HepG2 (cell line): Measurements from ENCODE around the gene DHRS13. TPM values are rescaled to one million over a fixed set of nuclear protein-coding genes. Genes with fewer than 3 reads are reported as not detected.

Source experiments
- ARID2 ChIP-seq: sonication (generic); formaldehyde crosslinking; IDR thresholded peaks from 2 replicates; pipeline ENCODE4 v1.8.1; 2022; ENCODE audit warnings: mild to moderate bottlenecking, missing genetic modification reagents, borderline replicate concordance
- BATF2 ChIP-seq: sonication (generic); formaldehyde crosslinking; IDR thresholded peaks from 2 replicates; pipeline ENCODE4 v1.8.0; 2022; ENCODE audit warnings: mild to moderate bottlenecking, missing genetic modification reagents, moderate library complexity
- LBX2 ChIP-seq: sonication (generic); formaldehyde crosslinking; IDR thresholded peaks from 2 replicates; pipeline ENCODE4 v1.5.0; 2020; ENCODE audit warnings: missing genetic modification reagents, mild to moderate bottlenecking, borderline replicate concordance
- MBD4 ChIP-seq: IDR thresholded peaks from 2 replicates; pipeline ENCODE4 v1.6.1; 2012; ENCODE audit warnings: low read length, inconsistent platforms, borderline replicate concordance
- NR2F1 ChIP-seq, 2 experiments: fragments of 450-650 bp in 1 of 2; formaldehyde crosslinking in 1 of 2; IDR thresholded peaks; 2 replicates each; pipeline versions ENCODE4 v1.5.0 to v1.6.1; 2016 to 2020; ENCODE audit warnings: mild to moderate bottlenecking in 1 of 2, missing compliant biosample characterization in 1 of 2, missing genetic modification reagents in 1 of 2, moderate library complexity in 1 of 2
- RNF219 ChIP-seq: sonication (generic); formaldehyde crosslinking; IDR thresholded peaks from 2 replicates; pipeline ENCODE4 v1.5.0; 2020; ENCODE audit warnings: mild to moderate bottlenecking, missing genetic modification reagents
- THRA ChIP-seq: sonication (generic); formaldehyde crosslinking; IDR thresholded peaks from 2 replicates; pipeline ENCODE4 v1.4.0; 2020; ENCODE audit warnings: missing genetic modification reagents, borderline replicate concordance
- U2AF2 ChIP-seq: fragments of 200-400 bp; formaldehyde crosslinking; IDR thresholded peaks from 2 replicates; pipeline ENCODE4 v1.6.1; 2017; ENCODE audit warnings: low read depth, mild to moderate bottlenecking, low read length
- ZMYM3 ChIP-seq: sonication (generic); formaldehyde crosslinking; IDR thresholded peaks from 2 replicates; pipeline ENCODE4 v1.5.1; 2020; ENCODE audit warnings: mild to moderate bottlenecking, missing genetic modification reagents
- ZNF432 ChIP-seq: sonication (generic); formaldehyde crosslinking; IDR thresholded peaks from 2 replicates; pipeline ENCODE4 v1.5.0; 2020; ENCODE audit warnings: missing genetic modification reagents, mild to moderate bottlenecking, borderline replicate concordance
- ZNF460 ChIP-seq: sonication (generic); formaldehyde crosslinking; IDR thresholded peaks from 2 replicates; pipeline ENCODE4 v1.5.1; 2020; ENCODE audit warnings: missing genetic modification reagents, mild to moderate bottlenecking, borderline replicate concordance
- ZNF510 ChIP-seq: sonication (generic); formaldehyde crosslinking; IDR thresholded peaks from 2 replicates; pipeline ENCODE4 v1.4.0; 2020; ENCODE audit warnings: low read depth, mild to moderate bottlenecking, missing genetic modification reagents
- ZNF549 ChIP-seq: sonication (generic); formaldehyde crosslinking; IDR thresholded peaks from 2 replicates; pipeline ENCODE4 v1.5.0; 2020; ENCODE audit warnings: missing genetic modification reagents
- ZNF768 ChIP-seq: sonication (generic); formaldehyde crosslinking; IDR thresholded peaks from 2 replicates; pipeline ENCODE4 v1.4.0; 2020; ENCODE audit warnings: missing genetic modification reagents
- polyA plus RNA-seq, 8 experiments: library from polyadenylated mRNA; depleted of rRNA in 3 of 8; stranded (reverse) in 7 of 8; unstranded in 1 of 8; fragments of >200 nt; fragmentation: Illumina TruSeq in 4 of 8; extraction: Trizol in 4 of 8; gene quantifications; 2 replicates each; pipeline versions ENCODE4 v1.2.1 to v1.2.3, GENCODE V29; 2011 to 2016; ENCODE audit warnings: low read depth in 4 of 8, missing spikeins in 1 of 8, mixed read lengths in 1 of 8; ENCODE audit not compliant: insufficient read depth in 1 of 8
- total RNA-seq, 5 experiments: library from RNA; depleted of rRNA; stranded (reverse); fragments of >200 nt; fragmentation: Illumina TruSeq; extraction: Trizol; gene quantifications; 2 replicates each; pipeline ENCODE4 v1.2.3, GENCODE V29; 2016; ENCODE audit warnings: low read depth in 1 of 5
- TF ChIP-seq, protein P1 (sequence below): IDR thresholded peaks from 2 replicates; pipeline ENCODE4 v1.6.1; 2016; ENCODE audit warnings: missing genetic modification reagents, missing compliant biosample characterization
- TF ChIP-seq, protein P2 (sequence below): sonication (generic); formaldehyde crosslinking; IDR thresholded peaks from 2 replicates; pipeline ENCODE4 v1.5.1; 2020; ENCODE audit warnings: missing genetic modification reagents, mild to moderate bottlenecking, borderline replicate concordance
- TF ChIP-seq, protein P3 (sequence below): IDR thresholded peaks from 2 replicates; pipeline ENCODE4 v1.6.1; 2016; ENCODE audit warnings: mild to moderate bottlenecking

The DHRS13 gene
- total and polyA plus RNA-seq, 2 of the 13 experiments (the other 11 are each of a cell fraction or from before 2014, with no cell fraction given) = 11.8 to 12.6 TPM

GRCh38 chr17:28901866-28902818 lies 737 bp downstream of the DHRS13 start (continued):
- peak; percentile 49; the same call in 1 of the 2 replicates for TF ChIP-seq THRA
- no peak for TF ChIP-seq BATF2 (CRISPR knock-in tag)
- peak; percentile 39; the same call in 1 of the 2 replicates for TF ChIP-seq ZNF510
- no peak for TF ChIP-seq RNF219
- TF ChIP-seq ARID2 = 0 out of 2 replicates have a peak, but pooled peaks have one; percentile 37
- no peak for TF ChIP-seq MBD4
- TF ChIP-seq, protein P1, sequence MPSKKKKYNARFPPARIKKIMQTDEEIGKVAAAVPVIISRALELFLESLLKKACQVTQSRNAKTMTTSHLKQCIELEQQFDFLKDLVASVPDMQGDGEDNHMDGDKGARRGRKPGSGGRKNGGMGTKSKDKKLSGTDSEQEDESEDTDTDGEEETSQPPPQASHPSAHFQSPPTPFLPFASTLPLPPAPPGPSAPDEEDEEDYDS (CRISPR knock-in tag) = no peak
- TF ChIP-seq ZNF549 (CRISPR knock-in tag) = no peak
- TF ChIP-seq, protein P2, sequence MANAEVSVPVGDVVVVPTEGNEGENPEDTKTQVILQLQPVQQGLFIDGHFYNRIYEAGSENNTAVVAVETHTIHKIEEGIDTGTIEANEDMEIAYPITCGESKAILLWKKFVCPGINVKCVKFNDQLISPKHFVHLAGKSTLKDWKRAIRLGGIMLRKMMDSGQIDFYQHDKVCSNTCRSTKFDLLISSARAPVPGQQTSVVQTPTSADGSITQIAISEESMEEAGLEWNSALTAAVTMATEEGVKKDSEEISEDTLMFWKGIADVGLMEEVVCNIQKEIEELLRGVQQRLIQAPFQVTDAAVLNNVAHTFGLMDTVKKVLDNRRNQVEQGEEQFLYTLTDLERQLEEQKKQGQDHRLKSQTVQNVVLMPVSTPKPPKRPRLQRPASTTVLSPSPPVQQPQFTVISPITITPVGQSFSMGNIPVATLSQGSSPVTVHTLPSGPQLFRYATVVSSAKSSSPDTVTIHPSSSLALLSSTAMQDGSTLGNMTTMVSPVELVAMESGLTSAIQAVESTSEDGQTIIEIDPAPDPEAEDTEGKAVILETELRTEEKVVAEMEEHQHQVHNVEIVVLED (CRISPR knock-in tag) = no peak
- TF ChIP-seq LBX2 (CRISPR knock-in tag) = no peak
- TF ChIP-seq ZNF460 (CRISPR knock-in tag) = no peak
- no peak for TF ChIP-seq ZNF432 (CRISPR knock-in tag)
- no peak for TF ChIP-seq U2AF2
- peak; percentile 95 for TF ChIP-seq ZMYM3 (CRISPR knock-in tag)
- TF ChIP-seq NR2F1 (CRISPR knock-in tag; IDR thresholded peaks at IDR 0.05) = no peak
- TF ChIP-seq, protein P3, sequence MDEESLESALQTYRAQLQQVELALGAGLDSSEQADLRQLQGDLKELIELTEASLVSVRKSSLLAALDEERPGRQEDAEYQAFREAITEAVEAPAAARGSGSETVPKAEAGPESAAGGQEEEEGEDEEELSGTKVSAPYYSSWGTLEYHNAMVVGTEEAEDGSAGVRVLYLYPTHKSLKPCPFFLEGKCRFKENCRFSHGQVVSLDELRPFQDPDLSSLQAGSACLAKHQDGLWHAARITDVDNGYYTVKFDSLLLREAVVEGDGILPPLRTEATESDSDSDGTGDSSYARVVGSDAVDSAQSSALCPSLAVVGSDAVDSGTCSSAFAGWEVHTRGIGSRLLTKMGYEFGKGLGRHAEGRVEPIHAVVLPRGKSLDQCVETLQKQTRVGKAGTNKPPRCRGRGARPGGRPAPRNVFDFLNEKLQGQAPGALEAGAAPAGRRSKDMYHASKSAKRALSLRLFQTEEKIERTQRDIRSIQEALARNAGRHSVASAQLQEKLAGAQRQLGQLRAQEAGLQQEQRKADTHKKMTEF (CRISPR knock-in tag) = no peak
- TF ChIP-seq ZNF768 (CRISPR knock-in tag) = peak; percentile 44
